Heart right ventricle (tissue), 16 donors: ENCODE measurements around the gene ULBP2. TPM values are rescaled to one million over a fixed set of nuclear protein-coding genes. Genes with fewer than 3 reads are reported as not detected.
"Not testable (repeated sequence)": the region's sequence is repeated elsewhere in the genome, so short reads cannot be mapped to it uniquely, and the experiment has no call there.

ENCODE experiments used
- ATAC-seq, 8 donors: fragments of 200-7000 bp; cut with Tn5 transposase; one replicate each; pipeline ENCODE4 v1.9.1; 2020; ENCODE audit warnings: mild to moderate bottlenecking in 8 of 8, moderate library complexity in 8 of 8, moderate number of reproducible peaks in 1 of 8
- DNase-seq, 2 donors: peaks; one replicate each; pipeline ENCODE4 v3.0.0-alpha.2; 2020
- H3K27ac ChIP-seq, 10 donors: fragments of 200-600 bp; sonication (generic) in 2 of 10; one replicate each; pipeline versions ENCODE4 v1.5.0 to v1.8.0; 2020 to 2022; ENCODE audit warnings: mild to moderate bottlenecking in 3 of 10
- H3K27me3 ChIP-seq, 7 donors: fragments of 200-600 bp; one replicate each; pipeline ENCODE4 v1.8.0; 2021 to 2022; ENCODE audit warnings: mild to moderate bottlenecking in 2 of 7
- H3K36me3 ChIP-seq, 9 donors: fragments of 200-600 bp; sonication (generic) in 1 of 9; one replicate each; pipeline versions ENCODE4 v1.5.0 to v1.8.0; 2020 to 2022; ENCODE audit warnings: mild to moderate bottlenecking in 2 of 9
- H3K4me1 ChIP-seq, 9 donors: fragments of 200-600 bp; sonication (generic) in 1 of 9; one replicate each; pipeline versions ENCODE4 v1.5.0 to v1.8.0; 2020 to 2022; ENCODE audit warnings: mild to moderate bottlenecking in 4 of 9
- H3K4me3 ChIP-seq, 10 donors: fragments of 200-600 bp; sonication (generic) in 2 of 10; one replicate each; pipeline versions ENCODE4 v1.5.0 to v1.8.0; 2020 to 2022; ENCODE audit warnings: mild to moderate bottlenecking in 7 of 10, moderate library complexity in 2 of 10
- H3K9me3 ChIP-seq, 11 donors: fragments of 200-600 bp in 10 of 11; sonication (generic) in 2 of 11; one replicate each; pipeline versions ENCODE4 v1.5.0 to v1.8.0; 2013 to 2022; ENCODE audit warnings: mild to moderate bottlenecking in 2 of 11, control low read depth in 1 of 11, moderate library complexity in 1 of 11
- WGBS, 2 donors: extraction: QIAGEN DNeasy Blood & Tissue Kit; methylation state at CpG; one replicate each; pipeline ENCODE4 v1.1.7; 2013; ENCODE audit warnings: inconsistent platforms in 1 of 2; 5-methylcytosine and 5-hydroxymethylcytosine counted together
- intact Hi-C, 10 donors: fragments of 100-400 bp; cut with DNase I; formaldehyde crosslinking; loops; one replicate each; pipeline versions ENCODE4 v1.11.1 to v1.14.2; 2022
- polyA plus RNA-seq, 2 donors: library from polyadenylated mRNA; stranded (reverse); fragments of 200-250 nt; gene quantifications; one replicate each; pipeline ENCODE4 v1.2.3, GENCODE V29; 2013
- total RNA-seq, 10 donors: library from RNA; stranded (reverse); fragmentation: NEBNext Ultra II Directional in 3 of 10; extraction: Animal tissue kit (Norgen Biotek cat#: 25700) in 3 of 10; gene quantifications; one replicate each; pipeline versions ENCODE4 v1.2.1 to v1.2.4, GENCODE V29; 2021 to 2023
- TF ChIP-seq, protein P1 (sequence below), 9 donors: fragments of 200-600 bp; sonication (generic) in 2 of 9; IDR thresholded peaks; one replicate each; pipeline versions ENCODE4 v1.5.0 to v1.8.0; 2021 to 2022; ENCODE audit warnings: antibody characterized with exemption in 9 of 9, mild to moderate bottlenecking in 5 of 9, moderate library complexity in 1 of 9
- donor health status: Arrhythmogenic right ventricular cardiomyopathy.
- donor health status: ischemic (EF 13 %, LVEDD 7.1; RV severe dilation, severe dysfunction).
- donor health status: healthy with polysubstance abuse.
- donor health status: DM: no; HTN: yes; CAD: no.
- donor health status: DM: no; HTN: no; CAD: no.
- donor health status: ischemic (EF 25% LVEDD 6.9; RV normal size, moderate dysfunction).
- donor health status: ischemic (EF 25% LVEDD 5.7; RV mildly dilated, moderate dysfunction).
- donor health status: healthy.
- donor health status: DM: yes; HTN: yes; CAD: no.
- donor health status: Ischemic cardiomyopathy.
- donor health status: ischemic (EF 35%, LVEDD 5.7; RV mildly dilated, moderate dysfunction).
- donor health status: nonischemic (EF 11% LVEDD 7.7; RV severe dilation, severe dysfunction).
- donor health status: DM: yes; HTN: yes; CAD: no.
- donor health status: PGD.
- donor health status: ischemic (EF 29% LVEDD 5.4; RV normal size, mild dysfunction).
- donor health status: nonischemic (EF 23%, LVEDD 6.1; RV moderate dilation, normal function).

ULBP2 gene
- total and polyA plus RNA-seq, 12 donors: 0.46 to 2.7 (median 1.1) TPM; not detected in 1

DNA sequence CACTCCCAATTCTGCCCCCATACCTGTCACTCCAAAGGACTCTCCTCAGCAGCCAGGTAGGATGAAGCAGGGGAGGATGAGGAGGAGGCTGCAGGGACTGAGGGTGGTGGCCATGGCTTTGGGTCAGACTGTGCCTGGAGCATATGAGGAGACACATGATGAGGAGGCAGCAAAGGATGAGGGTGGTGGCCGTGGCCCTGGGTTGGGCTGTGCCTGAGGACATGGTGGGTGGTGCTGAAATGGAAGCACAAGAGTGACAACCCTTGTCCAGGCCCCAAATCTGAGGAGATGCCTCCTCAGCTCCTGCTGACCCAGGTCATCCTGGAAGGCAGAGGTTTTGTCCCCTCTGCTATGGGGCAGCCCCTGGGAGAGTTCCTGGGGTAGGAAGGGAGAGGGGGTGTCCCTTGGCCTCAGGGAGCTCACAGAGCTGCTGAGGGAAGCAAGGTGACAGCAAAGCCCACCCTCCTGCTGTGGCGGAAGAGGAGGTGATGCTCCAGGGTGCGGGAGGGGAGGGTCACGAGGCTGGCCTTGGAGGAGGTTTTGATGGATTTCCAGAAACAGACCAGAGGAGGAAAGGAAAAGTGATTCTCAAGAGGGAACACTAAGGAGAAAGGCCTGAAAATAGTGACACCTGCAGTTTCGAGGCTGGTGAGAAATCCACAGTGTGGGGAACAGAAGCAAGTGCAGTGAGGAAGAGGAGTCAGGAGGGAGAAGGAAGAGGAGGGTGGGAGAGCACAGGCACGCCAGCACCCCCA is 23.5 kb upstream of the ULBP2 start:
- peaks cover under 1 to 12% (median 9%) of the 10 kb centered on the region in 9 donors for H3K4me1 ChIP-seq
- no peaks in the 10 kb centered on the region for H3K36me3 ChIP-seq
- ATAC-seq: no peak
- H3K9me3 ChIP-seq: no peaks in the 10 kb centered on the region
- H3K27ac ChIP-seq: no peak overlapping the region
- 86 to 89% methylated on average over 6 of the region's 6 CpGs for WGBS, 2 donors
- TF ChIP-seq, protein P1, sequence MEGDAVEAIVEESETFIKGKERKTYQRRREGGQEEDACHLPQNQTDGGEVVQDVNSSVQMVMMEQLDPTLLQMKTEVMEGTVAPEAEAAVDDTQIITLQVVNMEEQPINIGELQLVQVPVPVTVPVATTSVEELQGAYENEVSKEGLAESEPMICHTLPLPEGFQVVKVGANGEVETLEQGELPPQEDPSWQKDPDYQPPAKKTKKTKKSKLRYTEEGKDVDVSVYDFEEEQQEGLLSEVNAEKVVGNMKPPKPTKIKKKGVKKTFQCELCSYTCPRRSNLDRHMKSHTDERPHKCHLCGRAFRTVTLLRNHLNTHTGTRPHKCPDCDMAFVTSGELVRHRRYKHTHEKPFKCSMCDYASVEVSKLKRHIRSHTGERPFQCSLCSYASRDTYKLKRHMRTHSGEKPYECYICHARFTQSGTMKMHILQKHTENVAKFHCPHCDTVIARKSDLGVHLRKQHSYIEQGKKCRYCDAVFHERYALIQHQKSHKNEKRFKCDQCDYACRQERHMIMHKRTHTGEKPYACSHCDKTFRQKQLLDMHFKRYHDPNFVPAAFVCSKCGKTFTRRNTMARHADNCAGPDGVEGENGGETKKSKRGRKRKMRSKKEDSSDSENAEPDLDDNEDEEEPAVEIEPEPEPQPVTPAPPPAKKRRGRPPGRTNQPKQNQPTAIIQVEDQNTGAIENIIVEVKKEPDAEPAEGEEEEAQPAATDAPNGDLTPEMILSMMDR (IDR thresholded peaks at IDR 0.05): no peak
- intact Hi-C loops: no loop called here
- no peak overlapping the region for H3K4me3 ChIP-seq
- H3K27me3 ChIP-seq: peaks cover 0 to 22% (median 0%) of the 10 kb centered on the region in 7 donors
- peak in 1 of 2 donors; percentile 2 for DNase-seq

DNA sequence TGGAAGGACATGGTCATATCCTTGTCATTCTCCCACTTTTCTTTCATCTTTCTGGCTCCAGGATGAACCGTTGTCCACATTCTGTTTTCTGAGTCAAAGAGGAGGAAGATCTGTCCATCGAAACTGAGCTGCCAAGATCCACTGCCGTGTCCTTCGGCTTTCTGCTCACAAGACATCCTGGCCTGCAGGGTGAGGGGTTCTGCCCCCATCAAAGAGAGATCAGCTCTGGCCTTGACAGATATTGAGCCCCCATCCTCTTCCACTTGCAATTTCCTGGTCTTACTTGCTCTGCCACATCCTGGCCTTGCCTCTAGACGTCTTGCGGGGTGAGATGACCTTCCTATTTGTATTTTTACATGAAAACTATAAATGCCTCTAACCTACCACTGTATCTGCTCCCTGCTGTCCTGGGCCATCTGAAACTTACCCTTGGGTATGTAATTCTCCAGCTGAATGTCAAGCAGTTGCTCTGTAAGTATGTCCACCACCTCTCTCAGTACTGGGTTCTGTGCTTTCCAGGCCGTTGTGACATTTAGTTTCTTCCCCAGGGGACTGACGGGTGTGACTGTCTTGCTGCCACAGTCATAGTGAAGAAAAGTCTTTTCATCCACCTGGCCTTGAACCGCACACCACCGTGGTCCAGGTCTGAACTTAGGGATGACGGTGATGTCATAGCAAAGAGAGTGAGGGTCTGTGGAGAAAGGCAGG is 22.5 kb upstream of the ULBP2 start:
- Histone ChIP-seq H3K4me1 (peaks cover 3 to 16% (median 11%) of the 10 kb centered on the region in 9 donors), H3K27me3 (peaks cover 0 to 31% (median 0%) of the 10 kb centered on the region in 7 donors)
- H3K36me3 ChIP-seq, ATAC-seq, H3K4me3 ChIP-seq, H3K9me3 ChIP-seq, DNase-seq, H3K27ac ChIP-seq, intact Hi-C loops: not testable (repeated sequence)
- 82 to 85% methylated on average over 11 of the region's 11 CpGs for WGBS, 2 donors

DNA sequence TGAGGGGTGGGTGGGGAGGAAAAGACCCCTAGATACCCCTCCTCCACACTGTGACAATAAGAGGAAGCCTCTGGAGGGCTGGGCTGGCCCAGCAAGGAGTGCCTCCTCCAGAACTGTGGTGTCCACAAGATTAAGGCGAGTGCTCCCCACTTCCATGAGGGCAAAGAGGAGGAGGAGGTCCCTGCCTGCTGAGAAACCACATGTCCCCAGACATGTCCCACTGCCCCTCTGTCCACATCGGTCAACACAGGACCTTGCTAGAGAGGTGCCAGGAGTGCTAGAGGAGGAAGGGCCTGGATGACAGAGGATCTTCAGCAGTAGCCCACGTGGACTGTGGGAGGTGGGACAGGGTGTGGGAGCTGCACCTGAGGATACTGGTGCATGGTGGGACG is 22.0 kb upstream of the ULBP2 start:
- TF ChIP-seq, protein P1 (IDR thresholded peaks at IDR 0.05): no peak
- Histone ChIP-seq H3K4me1 (peaks cover 3 to 20% (median 13%) of the 10 kb centered on the region in 9 donors), H3K4me3 (no peak overlapping the region), H3K27me3 (peaks cover 0 to 37% (median 0%) of the 10 kb centered on the region in 7 donors), H3K27ac (no peak overlapping the region), H3K36me3 (no peaks in the 10 kb centered on the region), H3K9me3 (no peaks in the 10 kb centered on the region)
- 88 to 91% methylated on average over 4 of the region's 4 CpGs for WGBS, 2 donors
- DNase-seq: no peak
- ATAC-seq: no peak
- intact Hi-C loops: loop anchor here in 6 of 10 donors (2.0 to 10.0 kb wide), 4 partner anchors 73 to 375 kb away; partner anchors contain the start of gene PPIL4 (in 1 of the 6)

DNA sequence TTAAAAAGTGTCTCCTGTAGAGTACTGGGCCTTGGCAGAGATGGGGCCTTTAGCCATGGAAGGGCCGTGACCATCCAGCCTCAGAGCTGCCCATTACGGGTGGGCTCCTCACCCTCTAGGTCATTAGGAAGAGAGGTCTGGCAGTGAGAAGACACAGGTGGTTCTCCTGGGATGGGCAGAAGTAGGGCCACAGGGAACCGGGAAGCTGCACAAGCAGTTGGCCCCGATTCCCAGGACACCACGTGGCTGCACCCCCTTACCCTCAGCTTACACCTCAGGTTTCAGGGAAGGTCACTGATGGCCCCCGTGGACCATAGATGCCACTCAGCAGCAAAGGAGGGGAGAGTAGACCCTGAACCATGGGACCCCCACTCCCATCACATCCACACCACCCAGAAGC is 20.5 kb upstream of the ULBP2 start:
- Histone ChIP-seq H3K27ac (no peak overlapping the region), H3K36me3 (no peaks in the 10 kb centered on the region), H3K9me3 (no peaks in the 10 kb centered on the region), H3K4me1 (peaks cover 3 to 31% (median 23%) of the 10 kb centered on the region in 9 donors), H3K27me3 (peaks cover 0 to 48% (median 0%) of the 10 kb centered on the region in 7 donors), H3K4me3 (no peak overlapping the region)
- TF ChIP-seq, protein P1 (IDR thresholded peaks at IDR 0.05): no peak
- intact Hi-C loops: loop anchor here in 6 of 10 donors (2.0 to 10.0 kb wide), 4 partner anchors 75 to 377 kb away; partner anchors contain the start of gene PPIL4 (in 1 of the 6)
- DNase-seq (no peak), ATAC-seq (no peak)
- 92 to 95% methylated on average over 6 of the region's 6 CpGs for WGBS, 2 donors

DNA sequence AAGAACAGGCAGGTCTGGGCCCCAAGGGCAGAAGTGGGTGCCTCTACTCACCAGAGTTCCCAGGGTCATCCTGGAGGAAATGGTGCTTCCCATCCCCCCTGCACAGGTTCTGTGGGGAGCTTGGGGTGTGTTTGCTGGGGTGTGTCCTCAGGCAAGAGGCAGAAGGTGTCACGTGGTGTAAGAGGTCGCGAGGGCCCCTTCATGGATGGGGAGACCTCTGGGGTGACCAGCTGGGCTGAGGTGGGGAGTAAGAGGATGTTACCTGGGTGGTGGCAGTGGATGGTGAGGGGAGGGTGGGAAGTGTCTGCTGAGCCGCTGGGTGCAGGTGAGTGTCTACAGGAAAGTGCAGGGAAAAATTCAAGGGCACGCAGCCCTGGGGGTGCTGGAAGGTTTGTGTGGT is 19.7 kb upstream of the ULBP2 start:
- H3K4me3 ChIP-seq: peak overlapping the region in 5 of 10 donors; percentile 59 to 67 (median 60)
- peaks cover 3 to 33% (median 23%) of the 10 kb centered on the region in 9 donors for H3K4me1 ChIP-seq
- not testable (repeated sequence) for H3K36me3 ChIP-seq, DNase-seq, ATAC-seq, H3K9me3 ChIP-seq, H3K27ac ChIP-seq
- H3K27me3 ChIP-seq: peaks cover 0 to 56% (median 0%) of the 10 kb centered on the region in 7 donors
- WGBS, 2 donors: 31 to 45% methylated on average over 5 of the region's 5 CpGs
- intact Hi-C loops: loop anchor here in 6 of 10 donors (5.0 to 10.0 kb wide), 3 partner anchors 90 to 377 kb away; partner anchors contain the start of gene PPIL4 (in 1 of the 6)
